ENCODE results near the gene NBPF19. TPM values are rescaled to one million over a fixed set of nuclear protein-coding genes. Genes with fewer than 3 reads are reported as not detected.
"Not testable (repeated sequence)": the region's sequence is repeated elsewhere in the genome, so short reads cannot be mapped to it uniquely, and the experiment has no call there.

The NBPF19 gene, protein sequence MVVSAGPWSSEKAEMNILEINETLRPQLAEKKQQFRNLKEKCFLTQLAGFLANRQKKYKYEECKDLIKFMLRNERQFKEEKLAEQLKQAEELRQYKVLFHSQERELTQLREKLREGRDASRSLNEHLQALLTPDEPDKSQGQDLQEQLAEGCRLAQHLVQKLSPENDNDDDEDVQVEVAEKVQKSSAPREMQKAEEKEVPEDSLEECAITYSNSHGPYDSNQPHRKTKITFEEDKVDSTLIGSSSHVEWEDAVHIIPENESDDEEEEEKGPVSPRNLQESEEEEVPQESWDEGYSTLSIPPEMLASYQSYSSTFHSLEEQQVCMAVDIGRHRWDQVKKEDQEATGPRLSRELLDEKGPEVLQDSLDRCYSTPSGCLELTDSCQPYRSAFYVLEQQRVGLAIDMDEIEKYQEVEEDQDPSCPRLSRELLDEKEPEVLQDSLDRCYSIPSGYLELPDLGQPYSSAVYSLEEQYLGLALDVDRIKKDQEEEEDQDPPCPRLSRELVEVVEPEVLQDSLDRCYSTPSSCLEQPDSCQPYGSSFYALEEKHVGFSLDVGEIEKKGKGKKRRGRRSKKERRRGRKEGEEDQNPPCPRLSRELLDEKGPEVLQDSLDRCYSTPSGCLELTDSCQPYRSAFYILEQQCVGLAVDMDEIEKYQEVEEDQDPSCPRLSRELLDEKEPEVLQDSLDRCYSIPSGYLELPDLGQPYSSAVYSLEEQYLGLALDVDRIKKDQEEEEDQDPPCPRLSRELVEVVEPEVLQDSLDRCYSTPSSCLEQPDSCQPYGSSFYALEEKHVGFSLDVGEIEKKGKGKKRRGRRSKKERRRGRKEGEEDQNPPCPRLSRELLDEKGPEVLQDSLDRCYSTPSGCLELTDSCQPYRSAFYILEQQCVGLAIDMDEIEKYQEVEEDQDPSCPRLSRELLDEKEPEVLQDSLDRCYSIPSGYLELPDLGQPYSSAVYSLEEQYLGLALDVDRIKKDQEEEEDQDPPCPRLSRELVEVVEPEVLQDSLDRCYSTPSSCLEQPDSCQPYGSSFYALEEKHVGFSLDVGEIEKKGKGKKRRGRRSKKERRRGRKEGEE (N-terminal part only)
- total RNA-seq (10 to 100 TPM in 1 of 9 donors, 1 to 10 TPM in 8; 2.5 to 12.6 (median 4.2) TPM), polyA plus RNA-seq (1 to 10 TPM; 2.4 to 2.8 TPM)
- long read RNA-seq, donor 1, partial matches to known transcripts: 4 of 7 reads
- long read RNA-seq, donor 1, other reads (novel, unspliced or antisense): 3 of 7 reads
- long read RNA-seq, donor 2, partial matches to known transcripts: 2 of 5 reads
- long read RNA-seq, donor 2, other reads (novel, unspliced or antisense): 3 of 5 reads
- long read RNA-seq, donor 3, partial matches to known transcripts: 3 of 5 reads
- long read RNA-seq, donor 3, other reads (novel, unspliced or antisense): 2 of 5 reads

DNA sequence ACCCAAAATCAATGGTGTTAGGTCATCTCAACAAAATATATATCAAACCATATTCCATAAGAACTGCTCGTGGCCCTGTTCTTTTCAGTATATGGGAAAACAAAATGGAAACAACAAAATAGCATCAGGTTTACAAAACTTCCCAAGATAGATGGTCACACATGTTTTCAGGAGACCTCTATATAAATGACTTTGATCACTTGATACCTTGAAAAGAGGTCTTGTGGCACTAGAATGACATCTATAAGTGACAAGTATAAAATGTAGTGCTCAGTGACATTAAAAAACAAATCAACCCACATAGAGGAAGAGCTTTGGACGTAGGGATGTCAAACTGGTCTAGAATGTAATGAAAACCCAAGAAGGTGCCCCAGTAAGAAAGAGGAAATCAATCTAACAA lies at the start of gene NBPF19:
Gene NBPF19, plus strand, starts transcription at position 301 of the 400 bp plus-strand sequence. CDS start 888 bp downstream, outside the sequence.
- H3K4me1 ChIP-seq; H3K36me3 ChIP-seq; H3K4me3 ChIP-seq; H3K9me3 ChIP-seq; ATAC-seq; H3K27me3 ChIP-seq; DNase-seq; intact Hi-C loops (cut with DNase I); H3K27ac ChIP-seq: not testable (repeated sequence)
- WGBS, 4 donors: 67 to 95% (median 82%) methylated on average over 1 of the region's 2 CpGs

DNA sequence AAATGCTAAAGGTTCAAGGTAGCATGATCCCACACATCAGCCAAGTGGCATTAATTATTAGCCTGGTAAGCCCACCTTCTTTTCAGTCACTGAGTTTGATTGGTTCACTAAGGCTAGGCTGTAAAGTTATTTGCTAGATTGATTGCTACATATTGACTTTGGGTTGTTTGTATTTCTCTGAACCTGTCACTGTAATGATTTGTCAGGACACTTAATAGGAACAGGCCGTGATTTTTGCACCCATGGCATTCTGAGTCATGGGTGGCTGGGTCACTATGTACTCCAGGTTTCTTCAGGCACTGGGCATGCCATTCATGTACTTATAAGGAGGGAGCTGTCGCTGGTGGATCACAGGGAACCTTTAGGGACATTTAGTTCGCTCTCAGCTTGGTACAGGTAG lies 46.5 kb upstream of the NBPF19 start:
- H3K27me3 ChIP-seq; intact Hi-C loops (cut with DNase I); H3K4me1 ChIP-seq; ATAC-seq; H3K9me3 ChIP-seq; H3K4me3 ChIP-seq; H3K27ac ChIP-seq; DNase-seq; H3K36me3 ChIP-seq: not testable (repeated sequence)
- 66 to 88% (median 80%) methylated on average over 1 to 2 of the region's 3 CpGs; no CpG with 5 or more reads in 1 of the 4 donors for WGBS, 4 donors

DNA sequence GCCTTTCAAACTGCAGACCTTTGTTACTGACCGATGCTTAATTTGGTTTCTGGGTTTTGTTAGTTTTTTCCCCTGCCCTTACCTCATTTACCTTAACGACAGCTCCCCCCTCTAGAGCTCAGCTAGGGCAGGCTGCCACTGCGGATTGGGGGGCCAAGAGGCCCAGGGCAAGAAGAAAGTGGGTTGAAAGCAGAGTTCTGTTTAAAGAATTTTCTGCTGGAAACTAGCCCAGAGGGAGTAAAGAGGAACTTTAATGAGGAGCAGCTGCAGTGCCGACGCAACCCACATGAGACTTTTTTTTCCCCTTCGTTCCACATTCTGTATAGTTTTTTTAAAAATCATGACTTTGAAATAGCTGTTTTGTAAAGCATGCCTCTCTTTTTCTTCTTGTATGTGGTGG lies 29.4 kb upstream of the NBPF19 start:
- ATAC-seq; H3K9me3 ChIP-seq; H3K4me1 ChIP-seq; H3K36me3 ChIP-seq; H3K27me3 ChIP-seq; intact Hi-C loops (cut with DNase I): not testable (repeated sequence)
- DNase-seq: peak; percentile 19 to 61 (median 37)
- Histone ChIP-seq H3K27ac (peak overlapping the region in 3 of 12 donors; percentile 26 to 52 (median 38)), H3K4me3 (peak overlapping the region in 3 of 12 donors; percentile 4 to 27 (median 26))
- 0 to 16% (median 5%) methylated on average over 3 to 5 of the region's 6 CpGs for WGBS, 4 donors

DNA sequence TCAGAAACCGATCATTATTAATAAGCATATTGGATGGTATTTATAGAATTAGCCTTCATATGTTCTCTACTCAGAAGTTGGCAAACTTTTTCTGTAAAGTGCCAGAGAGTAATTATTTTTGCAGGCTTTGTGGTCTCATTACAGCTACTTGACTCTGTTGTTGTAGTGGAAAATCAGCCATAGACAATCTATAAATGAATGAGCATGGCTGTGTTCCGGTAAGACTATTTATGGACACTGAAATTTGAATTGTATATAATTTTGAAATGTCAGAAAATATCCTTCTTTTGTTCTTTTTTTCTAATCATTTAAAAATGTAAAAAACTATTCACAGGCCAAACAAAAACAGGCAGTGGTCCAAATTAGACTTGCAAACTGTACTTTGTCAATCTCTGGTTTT lies 22.6 kb upstream of the NBPF19 start:
- H3K27me3 ChIP-seq; H3K36me3 ChIP-seq; intact Hi-C loops (cut with DNase I); H3K4me1 ChIP-seq; ATAC-seq; DNase-seq; H3K9me3 ChIP-seq; H3K27ac ChIP-seq; H3K4me3 ChIP-seq: not testable (repeated sequence)
- WGBS, 4 donors: 80 to 88% (median 87%) methylated on average over 1 of the region's 2 CpGs; no CpG with 5 or more reads in 1 of the 4 donors

DNA sequence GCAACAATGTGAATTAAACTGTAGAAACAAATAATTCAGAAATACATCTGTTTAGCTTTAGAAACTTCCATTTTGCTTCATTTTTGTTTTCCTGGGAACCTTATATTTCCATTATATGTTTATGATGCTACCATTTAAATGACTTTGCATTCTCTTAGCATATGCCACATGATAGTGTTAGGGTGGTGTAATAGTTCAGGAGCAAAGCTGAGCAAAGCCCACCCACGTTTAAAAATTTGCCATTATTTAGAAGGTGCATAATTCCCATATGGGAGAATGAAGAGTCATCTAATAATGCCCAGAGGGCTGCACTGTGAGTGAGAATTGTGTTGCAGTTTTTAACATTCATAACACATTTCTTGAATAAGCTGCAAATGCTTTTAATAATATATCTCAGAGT lies 22.2 kb upstream of the NBPF19 start:
- DNase-seq; ATAC-seq; intact Hi-C loops (cut with DNase I); H3K27me3 ChIP-seq; H3K4me3 ChIP-seq; H3K9me3 ChIP-seq; H3K27ac ChIP-seq; H3K4me1 ChIP-seq; H3K36me3 ChIP-seq: not testable (repeated sequence)
- WGBS, 4 donors: no CpG with 5 or more reads among the region's 1 CpG

DNA sequence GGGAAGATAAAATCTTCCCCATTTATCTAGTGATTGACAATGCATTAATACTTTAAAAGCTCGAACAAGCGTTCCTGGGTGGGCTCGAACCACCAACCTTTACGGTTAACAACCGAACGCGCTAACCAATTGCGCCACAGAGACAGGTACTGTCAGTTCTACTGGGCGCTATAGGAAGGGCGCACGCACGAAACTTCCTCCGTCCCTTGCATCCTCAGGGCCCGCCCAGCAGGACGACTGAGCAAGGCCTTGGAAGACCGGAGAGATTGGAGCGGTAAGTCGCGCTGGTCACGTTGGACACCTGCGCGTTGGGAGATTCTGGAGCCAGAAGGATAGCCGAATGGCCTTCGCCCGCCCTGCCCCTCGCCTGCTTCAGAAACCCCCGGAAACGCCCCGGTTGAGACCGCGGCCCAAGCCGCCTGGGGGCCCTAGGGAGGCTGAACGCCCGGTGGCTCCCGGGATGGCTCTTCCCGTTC lies 83.5 kb downstream of the NBPF19 start:
- H3K36me3 ChIP-seq; intact Hi-C loops (cut with DNase I); ATAC-seq; H3K27me3 ChIP-seq; H3K9me3 ChIP-seq; H3K4me1 ChIP-seq: not testable (repeated sequence)
- DNase-seq: peak; percentile 5 to 56 (median 25)
- H3K4me3 ChIP-seq: peak overlapping the region in 10 of 12 donors; percentile 19 to 53 (median 46)
- 2 to 7% (median 3%) methylated on average over 8 to 36 of the region's 36 CpGs for WGBS, 4 donors
- peak overlapping the region in 1 of 12 donors; percentile 60 for H3K27ac ChIP-seq

DNA sequence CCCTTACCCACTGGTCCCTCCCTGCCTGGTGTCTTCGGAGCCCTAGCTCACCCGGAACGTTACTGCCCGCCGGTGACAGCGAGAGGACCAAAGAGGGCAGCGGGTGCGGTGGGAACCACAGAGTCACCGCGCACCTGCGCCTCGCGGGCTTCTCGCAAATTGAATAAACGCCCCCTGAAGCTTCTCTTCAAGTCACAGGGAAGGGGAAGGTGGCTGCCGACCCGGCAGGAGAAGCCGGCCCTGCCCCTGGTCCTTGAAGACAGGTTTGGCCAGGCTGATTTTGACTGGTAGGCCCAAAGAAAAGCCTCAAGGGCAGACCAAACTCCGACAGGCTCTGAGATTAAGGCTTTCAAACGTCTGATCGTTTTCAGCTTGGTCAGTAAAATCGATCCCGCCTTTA lies 87.0 kb downstream of the NBPF19 start:
- intact Hi-C loops (cut with DNase I); H3K4me1 ChIP-seq; H3K9me3 ChIP-seq; H3K4me3 ChIP-seq; H3K27ac ChIP-seq; H3K36me3 ChIP-seq; H3K27me3 ChIP-seq; ATAC-seq: not testable (repeated sequence)
- 89% methylated on average over 18 of the region's 23 CpGs; no CpG with 5 or more reads in 2 of the 4 donors for WGBS, 4 donors
- DNase-seq: peak in 1 of 5 donors; percentile 5

DNA sequence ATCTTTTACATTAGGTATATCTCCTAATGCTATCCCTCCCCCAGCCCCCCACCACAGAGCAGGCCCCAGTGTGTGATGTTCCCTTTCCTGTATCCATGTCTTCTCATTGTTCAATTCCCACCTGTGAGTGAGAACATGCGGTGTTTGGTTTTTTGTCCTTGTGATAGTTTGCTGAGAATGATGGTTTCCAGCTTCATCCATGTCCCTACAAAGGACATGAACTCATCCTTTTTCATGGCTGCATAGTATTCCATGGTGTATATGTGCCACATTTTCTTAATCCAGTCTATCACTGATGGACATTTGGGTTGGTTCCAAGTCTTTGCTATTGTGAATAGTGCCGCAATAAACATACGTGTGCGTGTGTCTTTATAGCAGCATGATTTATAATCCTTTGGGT lies 90.6 kb downstream of the NBPF19 start:
- ATAC-seq; H3K27ac ChIP-seq; H3K36me3 ChIP-seq; H3K4me3 ChIP-seq; DNase-seq; H3K27me3 ChIP-seq; intact Hi-C loops (cut with DNase I); H3K4me1 ChIP-seq; H3K9me3 ChIP-seq: not testable (repeated sequence)
- 95 to 100% (median 100%) methylated on average over 1 of the region's 4 CpGs; no CpG with 5 or more reads in 1 of the 4 donors for WGBS, 4 donors

DNA sequence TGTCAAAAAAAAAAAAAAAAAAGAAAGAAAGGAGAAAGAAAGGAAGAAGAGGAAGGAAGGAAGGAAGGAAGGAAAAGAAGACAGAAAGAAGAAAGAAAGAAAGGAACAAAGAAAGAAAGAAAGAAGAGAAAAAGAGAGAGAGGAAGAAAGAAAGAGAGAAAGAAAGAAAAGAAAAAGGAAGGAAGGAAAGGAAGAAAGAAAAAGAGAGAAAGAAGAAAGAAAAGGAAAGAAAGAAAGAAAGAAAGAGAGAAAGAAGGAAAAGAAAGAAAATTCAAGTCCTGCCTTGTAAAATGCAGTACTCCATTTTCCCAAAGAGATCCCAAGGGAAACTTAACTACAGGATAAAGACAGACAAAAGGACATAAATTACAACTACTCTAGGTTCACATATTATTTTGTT lies 97.9 kb downstream of the NBPF19 start:
- H3K9me3 ChIP-seq; H3K4me1 ChIP-seq; H3K4me3 ChIP-seq; H3K27ac ChIP-seq; DNase-seq; ATAC-seq; H3K27me3 ChIP-seq; intact Hi-C loops (cut with DNase I); H3K36me3 ChIP-seq: not testable (repeated sequence)

DNA sequence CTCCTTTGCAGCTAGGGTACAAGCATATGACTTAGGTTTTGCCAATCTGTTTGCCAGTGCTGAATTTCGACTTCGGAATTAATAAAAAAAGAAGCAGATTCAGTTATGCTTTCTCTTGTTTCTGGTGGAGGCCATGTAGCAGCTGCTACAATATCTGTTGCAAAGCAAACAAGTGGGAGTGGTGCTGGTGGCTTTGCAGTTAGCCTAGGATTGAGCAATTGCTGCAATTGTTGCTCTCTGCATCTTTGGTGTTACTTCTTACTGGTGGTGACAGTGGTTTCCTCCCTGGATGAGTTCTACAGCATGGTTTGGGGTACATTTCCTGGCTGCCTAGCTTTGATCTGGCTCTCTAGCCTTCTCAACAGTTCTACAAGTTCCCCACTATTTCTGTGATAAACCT lies 110.7 kb downstream of the NBPF19 start:
- DNase-seq: not testable (repeated sequence)

More for the DNA sequence above, 110.7 kb downstream of the NBPF19 start:
- H3K4me1 ChIP-seq; ATAC-seq; H3K27ac ChIP-seq; H3K27me3 ChIP-seq; H3K36me3 ChIP-seq; H3K4me3 ChIP-seq; intact Hi-C loops (cut with DNase I); H3K9me3 ChIP-seq: not testable (repeated sequence)
- 100% methylated on average over 2 of the region's 2 CpGs; no CpG with 5 or more reads in 3 of the 4 donors for WGBS, 4 donors

All from heart left ventricle (tissue), 16 donors.